GM11168 (cell line): Measurements from ENCODE around the gene WASF3.
"Not testable (repeated sequence)": the region's sequence is repeated elsewhere in the genome, so short reads cannot be mapped to it uniquely, and the experiment has no call there.

Experiments
- in situ Hi-C: fragments of 300-500 bp; cut with MboI; formaldehyde crosslinking; loops from one replicate; pipeline ENCODE4 v1.12.0; 2022; ENCODE audit warnings: low sequenced_read_pairs; ENCODE audit not compliant: unreplicated experiment

The WASF3 gene

GRCh38 chr13:26621731-26622401, 64.4 kb downstream of the WASF3 start:
- in situ Hi-C loops = no loop called here

GRCh38 chr13:26623125-26623524, 65.6 kb downstream of the WASF3 start:
- in situ Hi-C loops = no loop called here

GRCh38 chr13:26624572-26624971, 67.1 kb downstream of the WASF3 start:
- in situ Hi-C loops = no loop called here

GRCh38 chr13:26626271-26626670, 68.8 kb downstream of the WASF3 start:
- in situ Hi-C loops = no loop called here

- in situ Hi-C loops = no loop called here
Measured at GRCh38 chr13:26628706-26629105, 71.2 kb downstream of the WASF3 start.

- in situ Hi-C loops = no loop called here
Measured at GRCh38 chr13:26629260-26629825, 71.9 kb downstream of the WASF3 start.

GRCh38 chr13:26635634-26636033, 78.2 kb downstream of the WASF3 start:
- in situ Hi-C loops = not testable (repeated sequence)

- in situ Hi-C loops = not testable (repeated sequence)
Measured at GRCh38 chr13:26636073-26636472, 78.6 kb downstream of the WASF3 start.

GRCh38 chr13:26646603-26647002, 89.1 kb downstream of the WASF3 start:
- in situ Hi-C loops = no loop called here

- in situ Hi-C loops = no loop called here
Measured at GRCh38 chr13:26651234-26651633, 93.8 kb downstream of the WASF3 start.

- in situ Hi-C loops = no loop called here
Measured at GRCh38 chr13:26653310-26653709, 95.8 kb downstream of the WASF3 start.

- in situ Hi-C loops = no loop called here
Measured at GRCh38 chr13:26653842-26654241, 96.4 kb downstream of the WASF3 start.

GRCh38 chr13:26656919-26657318, 99.4 kb downstream of the WASF3 start:
- in situ Hi-C loops = no loop called here

GRCh38 chr13:26658448-26659385, 101.2 kb downstream of the WASF3 start:
- in situ Hi-C loops = no loop called here

- in situ Hi-C loops = no loop called here
Measured at GRCh38 chr13:26660185-26660584, 102.7 kb downstream of the WASF3 start.

GRCh38 chr13:26660766-26661165, 103.3 kb downstream of the WASF3 start:
- in situ Hi-C loops = no loop called here

- in situ Hi-C loops = no loop called here
Measured at GRCh38 chr13:26663791-26664190, 106.3 kb downstream of the WASF3 start.

GRCh38 chr13:26664286-26664685, 106.8 kb downstream of the WASF3 start:
- in situ Hi-C loops = no loop called here

GRCh38 chr13:26664876-26665275, 107.4 kb downstream of the WASF3 start:
- in situ Hi-C loops = no loop called here

GRCh38 chr13:26668357-26669146, 111.1 kb downstream of the WASF3 start:
- in situ Hi-C loops = no loop called here
